CD14-positive monocyte (primary cell): ENCODE measurements around the gene ANO6. TPM values are rescaled to one million over a fixed set of nuclear protein-coding genes. Genes with fewer than 3 reads are reported as not detected.

Source experiments
- DNase-seq, 3 donors: peaks; one replicate each; pipeline ENCODE4 v3.0.0-alpha.2; 2011 to 2022
- H2AFZ ChIP-seq: 2 replicates; pipeline ENCODE4 v1.6.0; 2012; ENCODE audit warnings: mild to moderate bottlenecking, low read depth, low read length, inconsistent platforms; ENCODE audit not compliant: insufficient read depth, poor library complexity, severe bottlenecking
- H3K27ac ChIP-seq, 2 donors: 1 replicate in 1 of 2; 2 replicates in 1 of 2; pipeline ENCODE4 v1.5.1; 2012 to 2013; ENCODE audit warnings: low read length in 2 of 2, control low read depth in 1 of 2, inconsistent platforms in 1 of 2, low read depth in 1 of 2, mild to moderate bottlenecking in 1 of 2
- H3K27me3 ChIP-seq, 2 donors: one replicate each; pipeline versions ENCODE4 v1.6.0 to v1.6.1; 2011 to 2013; ENCODE audit warnings: low read length in 2 of 2; ENCODE audit not compliant: control insufficient read depth in 2 of 2, insufficient read depth in 2 of 2
- H3K36me3 ChIP-seq, 2 donors: replicated peaks in 1 of 2; 1 replicate in 1 of 2; 2 replicates in 1 of 2; pipeline versions ENCODE4 v1.5.1 to v1.6.1; 2012 to 2013; ENCODE audit warnings: low read length in 2 of 2, control low read depth in 1 of 2, inconsistent platforms in 1 of 2, mild to moderate bottlenecking in 1 of 2; ENCODE audit not compliant: insufficient read depth in 2 of 2, control insufficient read depth in 1 of 2
- H3K4me1 ChIP-seq, 2 donors: 1 replicate in 1 of 2; 2 replicates in 1 of 2; pipeline versions ENCODE4 v1.5.1 to v1.6.1; 2012 to 2013; ENCODE audit warnings: low read length in 2 of 2, control low read depth in 1 of 2, inconsistent platforms in 1 of 2, mild to moderate bottlenecking in 1 of 2, moderate library complexity in 1 of 2; ENCODE audit not compliant: insufficient read depth in 2 of 2, control insufficient read depth in 1 of 2
- H3K4me2 ChIP-seq: replicated peaks from 2 replicates; pipeline ENCODE3; 2012; ENCODE audit warnings: low read length, moderate library complexity, mild to moderate bottlenecking; ENCODE audit not compliant: poor library complexity, severe bottlenecking; ENCODE audit errors: extremely low read depth
- H3K4me3 ChIP-seq, 3 experiments: fragments of 200-600 bp in 1 of 3; sonication (generic) in 1 of 3; replicated peaks in 1 of 3; 1 replicate in 2 of 3; 2 replicates in 1 of 3; pipeline ENCODE4 v1.5.1; 2011 to 2013; ENCODE audit warnings: low read length in 3 of 3, mild to moderate bottlenecking in 3 of 3, control low read depth in 2 of 3, low read depth in 2 of 3, inconsistent platforms in 1 of 3, moderate library complexity in 1 of 3
- H3K79me2 ChIP-seq: 2 replicates; pipeline ENCODE4 v1.6.0; 2012; ENCODE audit warnings: mild to moderate bottlenecking, control low read depth, inconsistent platforms, low read length, moderate library complexity; ENCODE audit not compliant: insufficient read depth
- H3K9ac ChIP-seq: 2 replicates; pipeline ENCODE4 v1.6.0; 2017; ENCODE audit warnings: low read length, mild to moderate bottlenecking; ENCODE audit not compliant: insufficient read depth, poor library complexity, severe bottlenecking
- H3K9me3 ChIP-seq, 2 donors: replicated peaks in 1 of 2; 1 replicate in 1 of 2; 2 replicates in 1 of 2; pipeline versions ENCODE4 v1.5.1 to v1.6.1; 2012 to 2013; ENCODE audit warnings: low read length in 2 of 2, control low read depth in 1 of 2; ENCODE audit not compliant: control insufficient read depth in 1 of 2, insufficient read depth in 1 of 2
- H4K20me1 ChIP-seq: 2 replicates; pipeline ENCODE4 v1.6.0; 2012; ENCODE audit warnings: mild to moderate bottlenecking, low read length, control low read depth, moderate library complexity; ENCODE audit not compliant: insufficient read depth
- H3K27ac Mint-ChIP-seq, 7 donors: one replicate each; pipeline ENCODE4 v1.8.0; 2020; ENCODE audit warnings: mild to moderate bottlenecking in 7 of 7, mixed read lengths in 7 of 7, moderate library complexity in 6 of 7, inconsistent platforms in 2 of 7
- H3K27me3 Mint-ChIP-seq, 3 donors: one replicate each; pipeline ENCODE4 v1.8.0; 2021 to 2022; ENCODE audit warnings: low read depth in 3 of 3, mild to moderate bottlenecking in 3 of 3, mixed read lengths in 3 of 3, moderate library complexity in 3 of 3, inconsistent platforms in 1 of 3
- H3K36me3 Mint-ChIP-seq, 2 donors: one replicate each; pipeline ENCODE4 v1.8.0; 2020; ENCODE audit warnings: mixed read lengths in 2 of 2, inconsistent platforms in 1 of 2, mild to moderate bottlenecking in 1 of 2
- H3K4me1 Mint-ChIP-seq: one replicate; pipeline ENCODE4 v1.8.0; 2020; ENCODE audit warnings: mild to moderate bottlenecking, mixed read lengths
- H3K4me3 Mint-ChIP-seq, 2 donors: one replicate each; pipeline ENCODE4 v1.8.0; 2020; ENCODE audit warnings: mild to moderate bottlenecking in 2 of 2, mixed read lengths in 2 of 2, moderate library complexity in 1 of 2
- H3K9me3 Mint-ChIP-seq, 7 donors: one replicate each; pipeline ENCODE4 v1.8.0; 2020 to 2022; ENCODE audit warnings: mixed read lengths in 7 of 7, mild to moderate bottlenecking in 6 of 7, moderate library complexity in 6 of 7, inconsistent platforms in 2 of 7
- CTCF ChIP-seq: fragments of 200-600 bp; IDR thresholded peaks from one replicate; pipeline ENCODE4 v1.8.0; 2022; ENCODE audit warnings: antibody characterized with exemption, mild to moderate bottlenecking
- WGBS: methylation state at CpG from one replicate; pipeline ENCODE4 v1.1.5; 2013; ENCODE audit warnings: missing lambda C conversion rate; ENCODE audit not compliant: insufficient coverage; 5-methylcytosine and 5-hydroxymethylcytosine counted together
- intact Hi-C, 2 donors: fragments of 100-400 bp; cut with micrococcal nuclease; formaldehyde crosslinking; loops; one replicate each; pipeline versions ENCODE4 v1.15.0 to v1.15.1; 2023
- polyA plus RNA-seq, 3 donors: library from polyadenylated mRNA; depleted of rRNA in 1 of 3; unstranded in 2 of 3; stranded (reverse) in 1 of 3; fragments of 300-500 nt in 2 of 3; fragments of >200 nt in 1 of 3; fragmentation: Illumina TruSeq in 2 of 3; gene quantifications; 1 replicate in 2 of 3; 2 replicates in 1 of 3; pipeline ENCODE4 v1.2.3, GENCODE V29; 2012 to 2021

ANO6 gene
- polyA plus RNA-seq, 3 donors, result 20.2 to 48.7 (median 34.1) TPM

DNA sequence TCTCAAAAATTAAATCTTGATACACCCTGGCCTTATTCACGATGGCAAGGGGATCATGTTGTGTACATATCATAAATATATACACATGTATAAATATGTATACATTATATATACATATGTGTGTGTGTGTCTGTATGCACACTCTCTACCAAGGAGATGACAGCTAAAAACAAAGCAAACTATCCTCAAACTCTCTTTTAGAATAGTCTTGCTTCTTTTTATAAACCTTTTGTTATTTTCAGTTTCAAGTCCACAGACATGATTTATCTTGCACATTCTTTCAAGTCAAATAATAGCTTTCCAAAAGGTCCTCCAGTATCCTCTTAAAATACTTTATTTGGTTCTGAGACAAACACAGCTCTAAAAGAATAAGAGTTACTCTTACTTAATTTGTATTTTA is 8.4 kb downstream of the ANO6 start:
- Histone ChIP-seq H3K4me1 (peaks cover 6% of the 10 kb centered on the region in 2 donors), H2AFZ (no peak overlapping the region), H3K9ac (no peak overlapping the region), H3K27me3 (no peaks in the 10 kb centered on the region), H3K4me3 (no peak overlapping the region), H3K79me2 (peaks cover 98% of the 10 kb centered on the region), H3K9me3 (no peaks in the 10 kb centered on the region), H4K20me1 (peaks cover 95% of the 10 kb centered on the region), H3K27ac (no peak overlapping the region), H3K36me3 (peaks cover 5 to 13% of the 10 kb centered on the region in 2 donors), H3K4me2 (no peak overlapping the region)
- no peak overlapping the region for H3K4me3 Mint-ChIP-seq
- no peak for TF ChIP-seq CTCF
- H3K9me3 Mint-ChIP-seq, result no peaks in the 10 kb centered on the region
- intact Hi-C loops, result no loop called here
- peaks cover 12 to 20% of the 10 kb centered on the region in 2 donors for H3K36me3 Mint-ChIP-seq
- no peak for DNase-seq
- H3K4me1 Mint-ChIP-seq, result peaks cover 35% of the 10 kb centered on the region
- no peaks in the 10 kb centered on the region for H3K27me3 Mint-ChIP-seq
- no CpG with 5 or more reads among the region's 1 CpG for WGBS
- no peak overlapping the region for H3K27ac Mint-ChIP-seq

GRCh38 chr12:45226021-45226420 is 10.1 kb downstream of the ANO6 start:
- H3K27me3 ChIP-seq, result no peaks in the 10 kb centered on the region
- no peaks in the 10 kb centered on the region for H3K4me1 ChIP-seq
- H3K4me3 Mint-ChIP-seq, result no peak overlapping the region
- H4K20me1 ChIP-seq, result peaks cover 84% of the 10 kb centered on the region
- no peak overlapping the region for H3K4me2 ChIP-seq
- H3K27me3 Mint-ChIP-seq, result no peaks in the 10 kb centered on the region
- H2AFZ ChIP-seq, result no peak overlapping the region
- DNase-seq, result no peak
- intact Hi-C loops, result no loop called here
- H3K4me1 Mint-ChIP-seq, result peaks cover 22% of the 10 kb centered on the region
- H3K36me3 ChIP-seq, result peaks cover 5 to 24% of the 10 kb centered on the region in 2 donors
- peaks cover 21 to 26% of the 10 kb centered on the region in 2 donors for H3K36me3 Mint-ChIP-seq
- H3K27ac Mint-ChIP-seq, result no peak overlapping the region
- H3K27ac ChIP-seq, result no peak overlapping the region
- TF ChIP-seq CTCF, result no peak
- peaks cover 97% of the 10 kb centered on the region for H3K79me2 ChIP-seq
- no peaks in the 10 kb centered on the region for H3K9me3 ChIP-seq
- H3K4me3 ChIP-seq, result no peak overlapping the region
- H3K9ac ChIP-seq, result no peak overlapping the region
- no peaks in the 10 kb centered on the region for H3K9me3 Mint-ChIP-seq
